GM21360 (cell line): Measurements from ENCODE around the gene ENG.

Experiments used
- ATAC-seq: cut with Tn5 transposase; IDR thresholded peaks from one replicate; pipeline ENCODE4 v1.9.1; 2021; ENCODE audit warnings: mild to moderate bottlenecking, moderate library complexity; ENCODE audit not compliant: unreplicated experiment

The ENG gene

DNA sequence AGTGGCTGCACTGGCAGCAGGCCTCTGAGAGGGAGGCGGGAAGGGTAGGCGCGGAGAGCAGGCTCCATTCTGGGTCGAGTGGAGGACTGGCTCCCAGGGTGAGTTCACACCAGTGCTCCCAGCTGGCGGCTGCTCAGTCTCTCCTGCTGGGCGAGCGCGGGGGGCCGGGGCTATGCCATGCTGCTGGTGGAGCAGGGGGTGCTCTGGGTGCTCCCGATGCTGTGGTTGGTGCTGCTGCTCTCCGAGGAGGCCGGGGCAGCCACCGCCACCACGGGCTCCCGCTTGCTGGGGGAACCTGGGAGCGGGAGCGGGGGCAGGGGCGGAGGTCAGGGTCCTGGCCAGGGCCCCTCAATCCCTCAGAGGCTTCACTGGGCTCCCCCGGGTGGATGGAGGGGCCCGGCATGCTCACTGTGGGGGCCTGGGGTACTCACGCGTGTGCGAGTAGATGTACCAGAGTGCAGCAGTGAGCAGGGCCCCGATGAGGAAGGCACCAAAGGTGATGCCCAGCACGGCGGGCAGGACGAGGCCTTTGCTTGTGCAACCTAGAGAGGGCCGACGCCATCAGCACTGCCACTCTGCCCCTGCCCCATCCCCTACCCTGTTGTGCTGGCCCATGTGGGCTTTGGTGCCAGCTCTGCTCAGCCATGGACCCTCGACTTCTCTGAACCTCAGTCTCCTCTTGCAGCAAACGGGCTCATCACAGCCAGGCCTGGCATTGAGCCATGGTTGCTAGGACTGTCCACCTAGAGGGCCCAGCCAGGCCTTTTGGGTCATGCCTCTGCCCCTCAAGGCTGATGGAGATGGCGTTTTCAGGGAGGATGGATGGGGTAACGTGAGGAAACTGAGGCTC lies 38.7 kb downstream of the ENG start:
- ATAC-seq: no peak

DNA sequence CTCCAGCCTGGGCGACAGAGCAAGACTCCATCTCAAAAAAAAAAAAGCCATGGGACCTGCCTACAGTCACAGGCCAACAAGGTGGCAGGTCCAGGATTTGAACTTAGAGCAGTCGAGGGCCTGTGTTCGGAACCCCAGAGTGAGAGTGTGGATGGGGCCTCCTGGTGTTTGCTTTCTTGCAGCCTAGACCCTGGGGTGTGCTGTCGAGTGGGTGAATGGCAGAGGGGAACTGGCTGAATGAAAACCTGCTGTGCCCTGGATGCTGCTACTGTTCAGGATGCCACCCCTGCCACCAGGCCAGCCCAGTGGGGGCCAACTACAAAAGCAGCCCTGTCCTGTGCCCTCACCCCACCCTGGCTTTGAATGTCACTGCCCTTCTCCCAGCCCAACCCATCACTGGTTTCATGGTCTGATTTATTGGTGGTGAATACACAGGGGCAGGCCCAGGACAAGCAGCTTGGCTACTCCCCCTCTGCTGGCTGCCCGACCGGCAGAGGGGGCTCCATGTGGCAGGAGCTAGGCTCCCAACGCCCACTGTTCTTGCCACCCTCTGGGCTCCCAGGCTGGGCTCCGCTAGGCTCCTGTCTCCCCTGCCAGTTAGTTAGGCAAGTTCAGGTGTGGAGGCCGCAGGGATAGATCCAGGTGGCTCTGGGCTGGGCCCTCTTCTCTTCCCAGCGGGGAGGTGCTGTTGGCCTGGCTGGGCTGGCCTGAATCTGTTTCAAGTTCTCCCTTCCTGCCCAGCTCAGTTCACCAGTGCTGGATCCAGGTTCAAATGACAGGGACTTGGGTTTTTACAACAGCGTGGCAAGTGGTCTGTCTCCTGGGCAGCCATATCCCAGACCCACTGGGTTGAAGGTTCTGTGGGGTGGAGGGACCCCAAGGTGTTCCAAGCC lies 39.6 kb downstream of the ENG start:
- no peak for ATAC-seq

DNA sequence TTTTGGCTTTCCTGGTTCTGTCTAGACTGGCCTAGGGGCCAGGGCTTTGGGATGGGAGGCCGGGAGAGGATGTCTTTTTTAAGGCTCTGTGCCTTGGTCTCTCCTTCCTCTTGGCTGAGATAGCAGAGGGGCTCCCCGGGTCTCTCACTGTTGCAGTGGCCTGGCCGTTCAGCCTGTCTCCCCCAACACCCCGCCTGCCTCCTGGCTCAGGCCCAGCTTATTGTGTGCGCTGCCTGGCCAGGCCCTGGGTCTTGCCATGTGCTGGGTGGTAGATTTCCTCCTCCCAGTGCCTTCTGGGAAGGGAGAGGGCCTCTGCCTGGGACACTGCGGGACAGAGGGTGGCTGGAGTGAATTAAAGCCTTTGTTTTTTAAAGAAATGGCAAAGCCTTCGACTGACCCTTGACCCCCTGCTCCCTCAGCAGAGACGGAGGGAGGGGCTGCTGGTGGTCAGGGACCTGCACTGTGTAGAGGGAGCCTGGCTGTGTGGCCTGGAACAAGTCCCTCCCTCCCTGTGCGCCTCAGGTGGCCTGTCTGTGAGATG lies 40.7 kb downstream of the ENG start:
- ATAC-seq: no peak

DNA sequence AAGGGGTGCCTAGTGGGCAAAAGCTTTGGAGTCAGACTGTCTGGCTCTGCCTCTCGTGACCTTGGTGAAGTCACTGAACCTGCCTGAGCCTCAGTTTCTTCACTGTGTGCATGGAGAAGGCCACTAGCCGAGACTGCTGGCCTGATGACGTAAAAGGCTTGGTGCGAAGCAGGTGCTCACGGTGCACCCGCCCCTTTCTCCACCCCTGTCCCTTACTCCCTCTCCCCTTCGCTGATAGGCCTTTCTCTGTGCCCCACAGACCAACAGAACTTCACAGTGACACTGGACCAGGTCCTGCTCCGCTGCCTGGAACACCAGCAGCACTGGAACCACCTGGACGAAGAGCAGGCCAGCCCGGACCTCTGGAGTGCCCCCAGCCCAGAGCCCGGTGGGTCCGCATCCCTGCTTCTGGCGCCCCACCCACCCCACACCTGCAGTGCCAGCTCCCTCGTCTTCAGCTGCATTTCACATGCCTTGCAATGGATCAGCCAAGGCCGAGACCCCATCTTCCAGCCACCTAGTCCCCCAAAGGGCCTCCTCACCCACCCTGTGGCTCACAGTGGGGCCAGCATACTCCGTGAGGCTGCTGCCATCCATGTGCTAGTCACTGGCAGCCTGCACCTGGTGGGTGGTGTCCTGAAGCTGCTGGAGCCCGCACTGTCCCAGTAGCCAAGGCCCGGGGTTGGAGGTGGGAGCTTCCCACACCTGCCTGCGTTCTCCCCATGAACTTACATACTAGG lies 41.4 kb downstream of the ENG start:
- no peak for ATAC-seq

- ATAC-seq: no peak
These were observed 42.4 kb downstream of the ENG start for GRCh38 chr9:127812011-127812410.

GRCh38 chr9:127810378-127811187 lies 43.9 kb downstream of the ENG start:
- no peak for ATAC-seq

GRCh38 chr9:127809540-127810377 lies 44.7 kb downstream of the ENG start:
- ATAC-seq: no peak

DNA sequence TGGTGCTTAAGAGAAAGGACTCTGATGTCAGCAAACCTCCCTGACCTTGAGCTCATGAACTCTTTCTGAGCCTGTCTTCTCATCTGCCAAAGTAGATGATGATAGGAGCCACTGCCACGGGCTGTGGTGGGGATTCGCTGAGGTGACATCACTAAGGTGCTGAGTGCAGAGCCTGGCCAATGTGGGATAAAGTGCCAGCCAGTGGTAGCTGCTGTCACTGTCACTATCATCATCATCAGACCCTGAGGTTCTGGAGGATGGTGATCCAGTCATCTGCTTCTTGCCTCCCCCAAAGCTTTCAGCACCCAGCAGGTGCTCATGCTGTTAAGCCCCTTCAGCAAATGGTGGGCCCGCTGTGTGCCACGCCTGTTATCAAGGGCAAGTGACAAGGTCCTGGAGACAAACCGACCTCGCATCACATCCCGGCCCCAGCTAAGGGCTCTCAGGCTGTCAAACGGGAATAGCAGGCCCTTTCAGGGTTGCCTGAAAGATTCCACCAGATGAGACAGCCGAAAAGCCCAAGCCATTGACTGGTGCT lies 45.4 kb downstream of the ENG start:
- ATAC-seq: no peak

DNA sequence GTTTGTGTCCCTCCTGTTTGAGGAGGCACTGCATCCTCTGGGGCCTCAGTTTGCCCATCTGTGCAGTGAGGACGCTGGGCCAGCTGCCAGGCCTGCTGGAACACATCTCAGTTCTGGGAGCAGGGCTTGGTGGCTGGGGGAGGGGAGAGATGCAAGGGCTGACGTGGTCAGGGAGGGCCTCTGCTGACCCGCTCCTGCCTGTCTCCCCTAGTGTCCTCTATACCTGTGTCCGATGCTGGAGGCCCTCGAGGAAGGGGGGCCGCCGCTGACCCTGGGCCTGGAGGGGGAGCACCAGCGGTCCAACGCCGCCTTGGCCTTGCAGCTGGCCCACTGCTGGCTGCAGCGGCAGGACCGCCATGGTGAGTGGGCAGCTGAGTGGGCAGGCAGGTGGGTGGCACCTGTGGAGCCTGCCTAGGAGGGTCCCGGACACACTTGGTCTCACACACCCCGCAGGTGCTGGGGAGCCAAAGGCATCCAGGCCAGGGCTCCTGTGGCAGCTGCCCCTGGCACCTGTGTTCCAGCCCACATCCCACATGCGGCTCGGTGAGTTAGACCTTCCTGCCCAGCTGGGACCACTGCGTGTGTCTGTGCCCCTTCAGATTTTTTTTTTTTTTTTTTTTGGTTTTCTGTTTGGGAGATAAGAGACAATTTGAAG lies 46.0 kb downstream of the ENG start:
- no peak for ATAC-seq

DNA sequence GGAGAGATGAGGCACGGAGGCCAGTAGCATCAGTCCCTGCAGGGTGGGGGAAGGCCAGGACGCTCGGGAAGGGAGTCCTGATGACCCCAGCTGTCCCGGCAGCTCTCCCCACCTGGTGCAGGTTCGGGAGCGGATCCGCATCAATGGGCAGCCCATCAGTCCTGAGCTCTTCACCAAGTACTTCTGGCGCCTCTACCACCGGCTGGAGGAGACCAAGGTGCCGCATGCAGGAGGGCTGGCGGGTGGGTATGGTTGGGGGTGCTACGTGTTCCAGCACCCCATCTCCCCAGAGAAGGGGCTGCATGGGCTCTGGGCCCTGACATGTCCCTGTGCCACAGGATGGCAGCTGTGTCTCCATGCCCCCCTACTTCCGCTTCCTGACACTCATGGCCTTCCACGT lies 47.6 kb downstream of the ENG start:
- no peak for ATAC-seq

- no peak for ATAC-seq
These were observed 48.8 kb downstream of the ENG start for GRCh38 chr9:127805620-127806019.

GRCh38 chr9:127803507-127804352 lies 50.7 kb downstream of the ENG start:
- ATAC-seq: no peak

DNA sequence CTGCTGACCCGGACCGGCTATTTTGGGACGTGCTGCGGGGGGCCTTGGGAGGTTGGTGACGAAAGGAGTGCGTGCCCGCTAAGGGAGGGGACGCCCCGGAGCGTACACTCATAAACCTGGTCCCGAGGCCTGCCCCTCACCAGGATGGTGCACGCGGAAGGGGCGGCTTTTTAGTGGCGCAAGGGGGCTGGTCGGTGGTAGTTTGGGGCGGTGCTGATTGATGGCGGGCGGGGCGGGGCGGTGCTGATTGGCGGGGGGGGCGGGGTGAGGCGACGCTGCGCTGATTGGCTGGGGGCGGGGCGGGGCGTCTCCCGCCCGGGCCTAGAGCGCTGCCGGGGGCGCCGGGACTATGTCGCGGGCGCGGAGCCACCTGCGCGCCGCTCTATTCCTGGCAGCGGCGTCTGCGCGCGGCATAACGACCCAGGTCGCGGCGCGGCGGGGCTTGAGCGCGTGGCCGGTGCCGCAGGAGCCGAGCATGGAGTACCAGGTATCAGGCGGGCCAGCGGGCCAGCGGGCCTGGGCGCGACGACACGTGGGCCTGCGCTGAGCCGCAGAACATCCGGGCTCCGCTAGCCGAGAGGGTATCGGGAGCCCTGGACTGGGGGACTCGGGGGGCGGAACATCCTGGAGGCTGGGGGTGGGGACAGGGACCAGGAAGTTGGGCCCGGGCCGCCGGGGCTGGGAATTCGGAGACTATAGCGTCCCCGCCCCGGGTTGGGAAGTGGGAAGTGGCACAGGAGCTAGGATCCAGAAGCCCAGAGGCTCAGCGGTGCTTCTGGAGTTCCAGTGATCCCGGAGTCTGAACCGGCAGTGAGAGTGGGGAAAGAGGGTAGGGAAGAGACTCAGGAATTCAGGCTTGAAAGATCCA lies 51.6 kb downstream of the ENG start, which contains the start of gene FPGS:
Gene FPGS, plus strand, starts transcription at position 307 of the 868 bp plus-strand sequence. Its CDS starts 43 bp downstream, at position 350.
- peak; percentile 66 for ATAC-seq

GRCh38 chr9:127801955-127802575 lies 52.4 kb downstream of the ENG start:
- no peak for ATAC-seq

DNA sequence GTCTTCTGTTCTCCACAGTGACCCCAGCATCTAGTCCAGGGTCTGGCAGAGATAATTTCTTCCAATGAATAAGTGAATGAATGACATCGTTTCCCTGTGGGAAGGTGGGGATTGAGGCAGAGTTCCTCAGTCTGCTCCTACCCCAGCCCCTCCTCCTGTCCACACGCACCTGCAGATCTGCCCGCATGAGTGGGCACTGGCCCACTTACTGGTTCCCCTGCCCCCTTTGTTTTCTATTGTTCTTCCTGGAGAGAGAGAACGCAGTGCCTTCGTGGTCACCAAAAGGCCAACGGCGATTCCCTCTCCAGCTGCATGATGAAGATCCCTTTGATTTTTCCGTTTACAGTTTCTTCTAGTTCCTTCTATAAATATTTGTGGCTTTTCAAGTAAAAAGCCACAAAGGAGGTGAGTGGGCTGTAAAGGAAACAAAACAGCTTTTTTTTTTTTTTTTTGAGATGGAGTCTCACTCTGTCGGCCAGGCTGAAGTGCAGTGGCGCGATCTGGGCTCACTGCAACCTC lies 57.5 kb downstream of the ENG start:
- ATAC-seq: no peak
